ENCODE data around the gene SMYD3. TPM values are rescaled to one million over a fixed set of nuclear protein-coding genes. Genes with fewer than 3 reads are reported as not detected.
"Not testable (repeated sequence)": the region's sequence is repeated elsewhere in the genome, so short reads cannot be mapped to it uniquely, and the experiment has no call there.

Gene SMYD3
- total RNA-seq, 2 experiments from 2014 or later: 18.1 to 26.8 TPM

GRCh38 chr1:245941771-245942170 lies 565.3 kb downstream of the SMYD3 start:
- H3K9me3 Mint-ChIP-seq (ENCODE audit: low read depth); H3K4me3 Mint-ChIP-seq; DNase-seq; ATAC-seq; H3K36me3 Mint-ChIP-seq; H3K4me1 Mint-ChIP-seq; H3K27me3 Mint-ChIP-seq; CTCF ChIA-PET; H3K27ac Mint-ChIP-seq: not testable (repeated sequence)

- no peak for ATAC-seq
- Mint-ChIP-seq H3K9me3 (ENCODE audit: low read depth) (no peaks in the 10 kb centered on the region), H3K36me3 (peaks cover 3% of the 10 kb centered on the region), H3K4me3 (no peak overlapping the region), H3K27me3 (no peaks in the 10 kb centered on the region), H3K27ac (no peak overlapping the region), H3K4me1 (peaks cover 7% of the 10 kb centered on the region)
- CTCF ChIA-PET: no interaction called here
- DNase-seq: no peak
Observed at GRCh38 chr1:245939756-245940345, 567.2 kb downstream of the SMYD3 start.

- CTCF ChIA-PET: no interaction called here
Observed at GRCh38 chr1:245938046-245938435, 569.0 kb downstream of the SMYD3 start.

GRCh38 chr1:245937316-245938045 lies 569.6 kb downstream of the SMYD3 start:
- no peak for DNase-seq
- no peak overlapping the region for H3K27ac Mint-ChIP-seq
- H3K9me3 Mint-ChIP-seq (ENCODE audit: low read depth): no peaks in the 10 kb centered on the region
- H3K4me3 Mint-ChIP-seq: no peak overlapping the region
- no peaks in the 10 kb centered on the region for H3K36me3 Mint-ChIP-seq
- CTCF ChIA-PET: no interaction called here
- peaks cover under 1% of the 10 kb centered on the region for H3K4me1 Mint-ChIP-seq
- H3K27me3 Mint-ChIP-seq: no peaks in the 10 kb centered on the region
- ATAC-seq: no peak

More at GRCh38 chr1:245938046-245938435, 569.0 kb downstream of the SMYD3 start:
- no peak for ATAC-seq
- Mint-ChIP-seq H3K27me3 (no peaks in the 10 kb centered on the region), H3K9me3 (ENCODE audit: low read depth) (no peaks in the 10 kb centered on the region), H3K27ac (no peak overlapping the region), H3K36me3 (peaks cover 3% of the 10 kb centered on the region), H3K4me1 (peaks cover 6% of the 10 kb centered on the region), H3K4me3 (no peak overlapping the region)
- DNase-seq: no peak

- ATAC-seq: no peak
- H3K27me3 Mint-ChIP-seq: no peaks in the 10 kb centered on the region
Observed at GRCh38 chr1:245934409-245934808, 572.7 kb downstream of the SMYD3 start.

GRCh38 chr1:245933431-245934045 lies 573.5 kb downstream of the SMYD3 start:
- Mint-ChIP-seq H3K4me3 (no peak overlapping the region), H3K36me3 (no peaks in the 10 kb centered on the region), H3K9me3 (ENCODE audit: low read depth) (no peaks in the 10 kb centered on the region), H3K4me1 (no peaks in the 10 kb centered on the region), H3K27me3 (no peaks in the 10 kb centered on the region), H3K27ac (no peak overlapping the region)
- DNase-seq: no peak
- no peak for ATAC-seq
- CTCF ChIA-PET: no interaction called here

More at GRCh38 chr1:245934409-245934808, 572.7 kb downstream of the SMYD3 start:
- DNase-seq: no peak
- CTCF ChIA-PET: no interaction called here
- Mint-ChIP-seq H3K9me3 (ENCODE audit: low read depth) (no peaks in the 10 kb centered on the region), H3K4me1 (no peaks in the 10 kb centered on the region), H3K27ac (no peak overlapping the region), H3K4me3 (no peak overlapping the region), H3K36me3 (no peaks in the 10 kb centered on the region)

GRCh38 chr1:245932302-245932972 lies 574.6 kb downstream of the SMYD3 start:
- Mint-ChIP-seq H3K27ac (no peak overlapping the region), H3K4me3 (no peak overlapping the region), H3K4me1 (no peaks in the 10 kb centered on the region), H3K27me3 (no peaks in the 10 kb centered on the region), H3K36me3 (no peaks in the 10 kb centered on the region), H3K9me3 (ENCODE audit: low read depth) (no peaks in the 10 kb centered on the region)
- no peak for ATAC-seq
- CTCF ChIA-PET: no interaction called here
- DNase-seq: no peak

GRCh38 chr1:245931450-245931849 lies 575.6 kb downstream of the SMYD3 start:
- ATAC-seq: no peak
- no peak overlapping the region for H3K4me3 Mint-ChIP-seq

GRCh38 chr1:245929224-245929623 lies 577.9 kb downstream of the SMYD3 start:
- ATAC-seq: no peak
- H3K4me1 Mint-ChIP-seq: no peaks in the 10 kb centered on the region
- no peaks in the 10 kb centered on the region for H3K9me3 Mint-ChIP-seq (ENCODE audit: low read depth)
- peaks cover 2% of the 10 kb centered on the region for H3K36me3 Mint-ChIP-seq
- CTCF ChIA-PET: no interaction called here
- no peaks in the 10 kb centered on the region for H3K27me3 Mint-ChIP-seq
- DNase-seq: no peak
- no peak overlapping the region for H3K4me3 Mint-ChIP-seq
- H3K27ac Mint-ChIP-seq: no peak overlapping the region

More at GRCh38 chr1:245931450-245931849, 575.6 kb downstream of the SMYD3 start:
- no peaks in the 10 kb centered on the region for H3K4me1 Mint-ChIP-seq
- DNase-seq: no peak
- no peaks in the 10 kb centered on the region for H3K9me3 Mint-ChIP-seq (ENCODE audit: low read depth)
- CTCF ChIA-PET: no interaction called here
- no peaks in the 10 kb centered on the region for H3K27me3 Mint-ChIP-seq
- H3K36me3 Mint-ChIP-seq: no peaks in the 10 kb centered on the region
- H3K27ac Mint-ChIP-seq: no peak overlapping the region

- peaks cover 4% of the 10 kb centered on the region for H3K36me3 Mint-ChIP-seq
- H3K4me3 Mint-ChIP-seq: no peak overlapping the region
- ATAC-seq: no peak
- CTCF ChIA-PET: no interaction called here
- no peak overlapping the region for H3K27ac Mint-ChIP-seq
- H3K9me3 Mint-ChIP-seq (ENCODE audit: low read depth): no peaks in the 10 kb centered on the region
- no peak for DNase-seq
- no peaks in the 10 kb centered on the region for H3K4me1 Mint-ChIP-seq
- no peaks in the 10 kb centered on the region for H3K27me3 Mint-ChIP-seq
Observed at GRCh38 chr1:245926888-245927287, 580.2 kb downstream of the SMYD3 start.

- Mint-ChIP-seq H3K27me3 (no peaks in the 10 kb centered on the region), H3K9me3 (ENCODE audit: low read depth) (no peaks in the 10 kb centered on the region), H3K27ac (no peak overlapping the region), H3K4me3 (no peak overlapping the region), H3K36me3 (peaks cover 6% of the 10 kb centered on the region), H3K4me1 (no peaks in the 10 kb centered on the region)
- no peak for DNase-seq
- CTCF ChIA-PET: no interaction called here
- no peak for ATAC-seq
Observed at GRCh38 chr1:245923215-245923614, 583.9 kb downstream of the SMYD3 start.

GRCh38 chr1:245921417-245921816 lies 585.7 kb downstream of the SMYD3 start:
- Mint-ChIP-seq H3K27ac (no peak overlapping the region), H3K36me3 (peaks cover 6% of the 10 kb centered on the region), H3K27me3 (no peaks in the 10 kb centered on the region), H3K9me3 (ENCODE audit: low read depth) (no peaks in the 10 kb centered on the region), H3K4me1 (no peaks in the 10 kb centered on the region), H3K4me3 (no peak overlapping the region)
- DNase-seq (no peak), ATAC-seq (no peak)
- CTCF ChIA-PET: no interaction called here

- H3K9me3 Mint-ChIP-seq (ENCODE audit: low read depth): peaks cover 3% of the 10 kb centered on the region
- CTCF ChIA-PET: no interaction called here
- H3K27me3 Mint-ChIP-seq: no peaks in the 10 kb centered on the region
Observed at GRCh38 chr1:245917403-245917802, 589.7 kb downstream of the SMYD3 start.

GRCh38 chr1:245915841-245916240 lies 591.2 kb downstream of the SMYD3 start:
- Mint-ChIP-seq H3K4me1 (no peaks in the 10 kb centered on the region), H3K27me3 (no peaks in the 10 kb centered on the region)

More at GRCh38 chr1:245917403-245917802, 589.7 kb downstream of the SMYD3 start:
- H3K36me3 Mint-ChIP-seq: peaks cover 8% of the 10 kb centered on the region
- H3K4me3 Mint-ChIP-seq: no peak overlapping the region
- DNase-seq: no peak
- no peaks in the 10 kb centered on the region for H3K4me1 Mint-ChIP-seq
- ATAC-seq: no peak
- H3K27ac Mint-ChIP-seq: no peak overlapping the region

More at GRCh38 chr1:245915841-245916240, 591.2 kb downstream of the SMYD3 start:
- H3K9me3 Mint-ChIP-seq (ENCODE audit: low read depth): peaks cover 5% of the 10 kb centered on the region
- H3K4me3 Mint-ChIP-seq: no peak overlapping the region
- ATAC-seq (no peak), DNase-seq (no peak)
- peaks cover 10% of the 10 kb centered on the region for H3K36me3 Mint-ChIP-seq
- CTCF ChIA-PET: no interaction called here
- no peak overlapping the region for H3K27ac Mint-ChIP-seq
